Keratinocyte (primary cell): ENCODE results near the gene GDPD1. TPM values are rescaled to one million over a fixed set of nuclear protein-coding genes. Genes with fewer than 3 reads are reported as not detected.

Experiments used
- DNase-seq: peaks from one replicate; pipeline ENCODE4 v3.0.0-alpha.2; 2011; ENCODE audit warnings: low read depth, missing footprints, low spot score
- FAIRE-seq: peaks from 2 replicates; lab custom pipeline; 2011; peaks lifted over from hg19 to GRCh38; lab: Jason Lieb, UNC
- H2AFZ ChIP-seq: 2 replicates; pipeline ENCODE4 v1.6.0; 2012; ENCODE audit warnings: low read length, control low read depth, inconsistent platforms; ENCODE audit not compliant: control insufficient read depth
- H3K27ac ChIP-seq: 2 replicates; pipeline ENCODE4 v1.5.1; 2011; ENCODE audit warnings: low read length; ENCODE audit not compliant: control insufficient read depth, insufficient read depth
- H3K27me3 ChIP-seq: 3 replicates; pipeline ENCODE4 v1.6.0; 2011; ENCODE audit warnings: low read length; ENCODE audit not compliant: control insufficient read depth, insufficient read depth; ENCODE audit errors: extremely low read depth
- H3K36me3 ChIP-seq, 2 experiments: 2 replicates in 1 of 2; 3 replicates in 1 of 2; pipeline ENCODE4 v1.5.1; 2011; ENCODE audit warnings: low read length in 2 of 2, mild to moderate bottlenecking in 1 of 2; ENCODE audit not compliant: control insufficient read depth in 2 of 2, insufficient read depth in 2 of 2; ENCODE audit errors: extremely low read depth in 1 of 2
- H3K4me1 ChIP-seq: 3 replicates; pipeline ENCODE4 v1.5.1; 2011; ENCODE audit warnings: low read length; ENCODE audit not compliant: control insufficient read depth, insufficient read depth; ENCODE audit errors: extremely low read depth
- H3K4me2 ChIP-seq: 3 replicates; pipeline ENCODE4 v1.6.0; 2011; ENCODE audit warnings: low read depth, low read length; ENCODE audit not compliant: control insufficient read depth, insufficient read depth; ENCODE audit errors: extremely low read depth
- H3K4me3 ChIP-seq, 3 experiments: fragments of 200-600 bp in 1 of 3; sonication (generic) in 1 of 3; 2 replicates in 2 of 3; 3 replicates in 1 of 3; pipeline ENCODE4 v1.5.1; 2011 to 2016; ENCODE audit warnings: low read length in 3 of 3, mild to moderate bottlenecking in 3 of 3, control low read depth in 2 of 3, inconsistent platforms in 1 of 3, low read depth in 1 of 3, mixed read lengths in 1 of 3, mixed run types in 1 of 3, moderate library complexity in 1 of 3; ENCODE audit not compliant: control insufficient read depth in 2 of 3, insufficient read depth in 2 of 3; ENCODE audit errors: extremely low read depth in 1 of 3
- H3K79me2 ChIP-seq: 2 replicates; pipeline ENCODE4 v1.6.0; 2012; ENCODE audit warnings: low read length; ENCODE audit not compliant: control insufficient read depth, insufficient read depth
- H3K9ac ChIP-seq: 3 replicates; pipeline ENCODE4 v1.6.0; 2011; ENCODE audit warnings: low read length; ENCODE audit not compliant: control insufficient read depth, insufficient read depth; ENCODE audit errors: extremely low read depth
- H3K9me1 ChIP-seq: 3 replicates; pipeline ENCODE4 v1.6.0; 2011; ENCODE audit warnings: low read length; ENCODE audit not compliant: control insufficient read depth, insufficient read depth; ENCODE audit errors: extremely low read depth
- H3K9me3 ChIP-seq: 2 replicates; pipeline ENCODE4 v1.5.1; 2012; ENCODE audit warnings: low read depth, low read length; ENCODE audit not compliant: control insufficient read depth
- H4K20me1 ChIP-seq: 3 replicates; pipeline ENCODE4 v1.6.0; 2011; ENCODE audit warnings: low read length; ENCODE audit not compliant: control insufficient read depth, insufficient read depth; ENCODE audit errors: extremely low read depth
- EZH2 ChIP-seq: IDR thresholded peaks from one replicate; pipeline ENCODE4 v1.6.1; 2012; ENCODE audit warnings: inconsistent platforms, mild to moderate bottlenecking, low read length, moderate library complexity
- dilution Hi-C: fragments of 300-500 bp; cut with MboI; formaldehyde crosslinking; loops from one replicate; pipeline ENCODE4 v1.7.0; 2020; ENCODE audit warnings: low sequenced_read_pairs; ENCODE audit not compliant: extremely low pct_ligation_motif_present
- polyA plus RNA-seq, 5 experiments: library from polyadenylated mRNA; depleted of rRNA in 3 of 5; stranded (reverse) in 3 of 5; stranded (forward) in 1 of 5; unstranded in 1 of 5; fragments of >200 nt; gene quantifications; 1 replicate in 1 of 5; 2 replicates in 3 of 5; 3 replicates in 1 of 5; pipeline versions ENCODE4 v1.2.1 to v1.2.3, GENCODE V29; 2011 to 2012; ENCODE audit warnings: missing spikeins in 2 of 5, low read depth in 1 of 5, low replicate concordance in 1 of 5
- small RNA-seq, 3 experiments: library from RNA; depleted of rRNA; stranded (forward); fragments of <200 nt; gene quantifications; one replicate each; pipeline ENCODE3, GENCODE V24; 2012; ENCODE audit warnings: low read depth in 3 of 3, low replicate concordance in 1 of 3; ENCODE audit not compliant: insufficient read length in 3 of 3
- TF ChIP-seq, protein P1 (sequence below), 3 experiments: IDR thresholded peaks in 1 of 3; conservative IDR thresholded peaks in 1 of 3; optimal IDR thresholded peaks in 1 of 3; 2 replicates in 2 of 3; 3 replicates in 1 of 3; pipeline versions ENCODE3 to v1.5.1; 2011; ENCODE audit warnings: low read length in 3 of 3, mild to moderate bottlenecking in 3 of 3, moderate library complexity in 2 of 3, control low read depth in 1 of 3, inconsistent platforms in 1 of 3; ENCODE audit not compliant: insufficient read depth in 2 of 3; ENCODE audit errors: extremely low read depth in 1 of 3

The GDPD1 gene
- polyA plus RNA-seq, 1 donor (not counting 4 experiments of a cell fraction or from before 2014, with no cell fraction given), result 3.3 TPM

DNA sequence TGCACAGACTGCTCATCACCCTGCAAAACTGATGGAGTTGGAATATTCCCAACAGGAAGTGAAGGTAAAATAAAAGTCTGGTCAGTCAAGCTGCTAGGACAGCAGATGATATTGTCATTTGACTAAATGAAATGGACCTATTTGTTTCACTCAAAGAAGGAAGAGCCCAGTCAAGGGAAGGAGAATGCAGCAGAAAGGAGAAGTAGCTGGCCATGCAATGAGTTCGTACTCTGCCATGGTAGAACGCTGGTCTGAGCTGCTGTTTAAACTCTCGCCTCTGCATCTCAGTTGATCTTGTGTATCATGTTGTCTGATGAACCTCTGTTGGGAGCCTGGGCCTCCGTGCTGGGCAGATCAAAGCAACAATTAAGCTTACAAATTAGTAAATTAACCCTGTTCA is 95.6 kb downstream of the GDPD1 start:
- Histone ChIP-seq H3K4me1 (no peaks in the 10 kb centered on the region), H3K9ac (no peak overlapping the region), H3K79me2 (no peaks in the 10 kb centered on the region), H3K9me1 (no peaks in the 10 kb centered on the region), H3K27ac (no peak overlapping the region), H3K4me2 (no peak overlapping the region), H3K4me3 (no peak overlapping the region), H3K36me3 (no peaks in the 10 kb centered on the region), H3K27me3 (no peaks in the 10 kb centered on the region), H2AFZ (no peak overlapping the region), H3K9me3 (no peaks in the 10 kb centered on the region), H4K20me1 (no peaks in the 10 kb centered on the region)
- TF ChIP-seq EZH2, result no peak
- TF ChIP-seq, protein P1, sequence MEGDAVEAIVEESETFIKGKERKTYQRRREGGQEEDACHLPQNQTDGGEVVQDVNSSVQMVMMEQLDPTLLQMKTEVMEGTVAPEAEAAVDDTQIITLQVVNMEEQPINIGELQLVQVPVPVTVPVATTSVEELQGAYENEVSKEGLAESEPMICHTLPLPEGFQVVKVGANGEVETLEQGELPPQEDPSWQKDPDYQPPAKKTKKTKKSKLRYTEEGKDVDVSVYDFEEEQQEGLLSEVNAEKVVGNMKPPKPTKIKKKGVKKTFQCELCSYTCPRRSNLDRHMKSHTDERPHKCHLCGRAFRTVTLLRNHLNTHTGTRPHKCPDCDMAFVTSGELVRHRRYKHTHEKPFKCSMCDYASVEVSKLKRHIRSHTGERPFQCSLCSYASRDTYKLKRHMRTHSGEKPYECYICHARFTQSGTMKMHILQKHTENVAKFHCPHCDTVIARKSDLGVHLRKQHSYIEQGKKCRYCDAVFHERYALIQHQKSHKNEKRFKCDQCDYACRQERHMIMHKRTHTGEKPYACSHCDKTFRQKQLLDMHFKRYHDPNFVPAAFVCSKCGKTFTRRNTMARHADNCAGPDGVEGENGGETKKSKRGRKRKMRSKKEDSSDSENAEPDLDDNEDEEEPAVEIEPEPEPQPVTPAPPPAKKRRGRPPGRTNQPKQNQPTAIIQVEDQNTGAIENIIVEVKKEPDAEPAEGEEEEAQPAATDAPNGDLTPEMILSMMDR (optimal IDR thresholded peaks at IDR 0.05 in 1 of 3, IDR thresholded peaks at IDR 0.05 in 1 of 3, conservative IDR thresholded peaks at IDR 0.05 in 1 of 3; ENCODE audit: extremely low read depth in 1 of 3, insufficient read depth in 2 of 3, low read length in 3 of 3), result no peak
- dilution Hi-C loops, result no loop called here
- no peak for DNase-seq
- FAIRE-seq, result no peak

Small RNA genes within 50 kb of the gene (small RNA-seq; reads per million reads assigned to genes)
- 0 reads per million in 3 experiments for gene RF00019
- gene SNRPGP17, result 0 reads per million in 3 experiments

Other genes with a start within 250 kb of the GDPD1 start
- 17.3 to 26.4 TPM (median 24.4 TPM) in 3 replicates for gene TRIM37, start 113.6 kb upstream of the GDPD1 start, polyA plus RNA-seq
- gene SKA2, start 65.3 kb upstream of the GDPD1 start, polyA plus RNA-seq, result 18.4 to 52.8 TPM (median 37.1 TPM) in 3 replicates
- gene PRR11, start 64.8 kb upstream of the GDPD1 start, polyA plus RNA-seq, result 15.2 to 48.6 TPM (median 40.1 TPM) in 3 replicates
- 15.9 to 20.5 TPM (median 18.1 TPM) in 3 replicates for gene SMG8, start 10.5 kb upstream of the GDPD1 start, polyA plus RNA-seq
- 2.4 to 5.7 TPM (median 4.6 TPM) in 3 replicates for gene YPEL2, start 111.1 kb downstream of the GDPD1 start, polyA plus RNA-seq